Adipocyte (in vitro differentiated cells): ENCODE data around the gene MORF4L1.
"Not testable (repeated sequence)": the region's sequence is repeated elsewhere in the genome, so short reads cannot be mapped to it uniquely, and the experiment has no call there.

Experiments used
- DNase-seq: peaks from one replicate; pipeline ENCODE4 v3.0.0-alpha.2; 2015; ENCODE audit warnings: low read depth
- H3K27me3 ChIP-seq: replicated peaks from 2 replicates; pipeline ENCODE4 v1.7.0; 2013; ENCODE audit warnings: mild to moderate bottlenecking, low read length, moderate library complexity; ENCODE audit not compliant: control insufficient read depth, insufficient read depth
- H3K36me3 ChIP-seq: 2 replicates; pipeline ENCODE4 v1.7.0; 2013; ENCODE audit warnings: low read length, mild to moderate bottlenecking, moderate library complexity; ENCODE audit not compliant: control insufficient read depth, insufficient read depth, severe bottlenecking
- H3K4me1 ChIP-seq: 2 replicates; pipeline ENCODE4 v1.7.0; 2013; ENCODE audit warnings: mild to moderate bottlenecking, low read length, moderate library complexity; ENCODE audit not compliant: control insufficient read depth, insufficient read depth
- H3K4me3 ChIP-seq: 2 replicates; pipeline ENCODE4 v1.7.0; 2013; ENCODE audit warnings: mild to moderate bottlenecking, low read length, moderate library complexity
- H3K9ac ChIP-seq: 2 replicates; pipeline ENCODE4 v1.7.0; 2013; ENCODE audit warnings: mild to moderate bottlenecking, low read length, moderate library complexity
- H3K9me3 ChIP-seq: 2 replicates; pipeline ENCODE4 v1.7.0; 2013; ENCODE audit warnings: mild to moderate bottlenecking, low read length, moderate library complexity; ENCODE audit not compliant: control insufficient read depth

MORF4L1 gene

DNA sequence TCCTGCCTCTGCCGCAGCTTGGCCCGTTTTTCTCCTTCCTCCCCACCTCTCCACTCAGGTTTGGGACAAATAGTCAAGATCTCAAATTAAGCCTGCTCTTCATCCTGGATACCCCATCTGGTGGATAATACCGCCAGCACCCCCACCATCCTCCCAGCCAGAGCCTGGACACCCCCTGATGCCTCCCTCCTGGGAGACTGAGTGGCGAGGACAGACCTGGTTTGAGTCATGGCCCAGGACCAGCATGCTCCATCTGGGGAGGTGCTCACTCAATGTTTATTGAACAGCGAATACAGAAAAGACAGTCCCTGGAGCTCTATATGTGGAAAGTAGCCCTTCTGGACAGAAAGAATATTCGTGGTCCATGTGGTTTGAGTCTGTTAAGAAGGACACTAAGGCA is 48.8 kb downstream of the MORF4L1 start:
- no peaks in the 10 kb centered on the region for H3K27me3 ChIP-seq
- no peak for DNase-seq

DNA sequence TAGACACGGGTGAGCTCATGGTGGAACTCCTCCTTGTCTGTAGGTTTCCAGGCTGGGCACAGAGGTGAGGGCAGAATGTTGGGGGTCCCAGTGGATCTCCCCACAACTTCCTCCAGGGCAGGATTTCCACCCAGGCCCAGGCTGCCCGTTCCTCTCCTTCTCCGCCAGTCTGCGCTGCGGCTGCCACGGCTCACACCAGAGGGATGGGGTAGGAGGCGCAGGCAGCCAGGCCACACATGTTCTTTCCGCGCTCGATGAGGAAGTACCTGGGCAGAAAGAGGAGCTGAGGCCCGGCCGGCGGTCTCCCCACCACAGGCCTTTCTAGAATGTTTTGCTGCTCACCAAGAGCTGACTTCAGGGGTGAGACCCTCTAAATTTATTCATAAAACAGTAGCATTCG is 49.2 kb downstream of the MORF4L1 start:
- peaks cover 69% of the 10 kb centered on the region for H3K36me3 ChIP-seq
- H3K27me3 ChIP-seq = no peaks in the 10 kb centered on the region
- H3K9ac ChIP-seq = no peak overlapping the region
- DNase-seq = no peak
- no peak overlapping the region for H3K4me3 ChIP-seq
- H3K4me1 ChIP-seq = peaks cover 10% of the 10 kb centered on the region
- H3K9me3 ChIP-seq = no peaks in the 10 kb centered on the region

More for the DNA sequence above, 48.8 kb downstream of the MORF4L1 start:
- Histone ChIP-seq H3K4me1 (peaks cover 14% of the 10 kb centered on the region), H3K9ac (no peak overlapping the region), H3K36me3 (peaks cover 65% of the 10 kb centered on the region), H3K4me3 (no peak overlapping the region), H3K9me3 (no peaks in the 10 kb centered on the region)

DNA sequence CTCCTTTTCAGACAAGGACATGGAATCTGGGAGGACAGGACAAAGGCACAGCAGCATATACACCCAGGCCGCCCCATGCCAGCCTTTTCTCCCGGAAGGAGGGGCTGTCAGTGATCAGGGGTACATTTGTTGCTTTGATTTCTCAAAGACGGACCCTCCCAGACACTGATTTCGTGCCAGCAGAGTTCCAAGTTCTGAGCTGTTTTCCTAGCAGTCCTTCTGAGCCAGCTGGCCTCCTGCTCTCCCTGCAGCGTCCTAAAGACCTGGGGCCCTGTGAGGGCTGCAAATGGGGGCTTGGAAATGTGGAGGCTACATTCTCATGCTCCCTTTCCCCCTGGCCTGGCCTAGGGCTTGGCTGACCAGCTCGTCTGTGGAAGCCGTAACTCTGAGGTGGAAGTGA is 49.8 kb downstream of the MORF4L1 start:
- Histone ChIP-seq H3K9me3 (no peaks in the 10 kb centered on the region), H3K4me1 (peaks cover 4% of the 10 kb centered on the region), H3K9ac (no peak overlapping the region), H3K27me3 (no peaks in the 10 kb centered on the region), H3K4me3 (no peak overlapping the region), H3K36me3 (peaks cover 73% of the 10 kb centered on the region)
- no peak for DNase-seq

DNA sequence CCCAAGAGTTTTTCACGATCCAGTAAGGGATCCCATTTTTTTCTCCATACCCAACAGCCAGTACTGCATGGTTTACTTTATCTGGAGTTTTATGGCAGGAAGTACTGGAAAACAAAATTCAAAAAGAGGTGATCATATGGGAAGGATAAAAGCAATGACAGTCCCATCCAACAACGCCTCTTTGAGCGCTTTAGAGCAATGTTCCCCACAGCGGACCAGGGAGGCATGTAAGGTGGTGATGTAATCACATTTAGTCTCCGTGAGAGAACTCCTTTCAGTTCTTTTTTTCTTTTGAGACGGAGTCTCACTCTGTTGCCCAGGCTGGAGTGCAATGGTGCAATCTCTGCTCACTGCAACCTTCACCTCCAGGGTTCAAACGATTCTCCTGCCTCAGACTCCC is 50.3 kb downstream of the MORF4L1 start:
- no peak overlapping the region for H3K4me3 ChIP-seq
- H3K9me3 ChIP-seq = no peaks in the 10 kb centered on the region
- DNase-seq = no peak
- H3K36me3 ChIP-seq = peaks cover 74% of the 10 kb centered on the region
- H3K27me3 ChIP-seq = no peaks in the 10 kb centered on the region
- no peaks in the 10 kb centered on the region for H3K4me1 ChIP-seq
- H3K9ac ChIP-seq = no peak overlapping the region

DNA sequence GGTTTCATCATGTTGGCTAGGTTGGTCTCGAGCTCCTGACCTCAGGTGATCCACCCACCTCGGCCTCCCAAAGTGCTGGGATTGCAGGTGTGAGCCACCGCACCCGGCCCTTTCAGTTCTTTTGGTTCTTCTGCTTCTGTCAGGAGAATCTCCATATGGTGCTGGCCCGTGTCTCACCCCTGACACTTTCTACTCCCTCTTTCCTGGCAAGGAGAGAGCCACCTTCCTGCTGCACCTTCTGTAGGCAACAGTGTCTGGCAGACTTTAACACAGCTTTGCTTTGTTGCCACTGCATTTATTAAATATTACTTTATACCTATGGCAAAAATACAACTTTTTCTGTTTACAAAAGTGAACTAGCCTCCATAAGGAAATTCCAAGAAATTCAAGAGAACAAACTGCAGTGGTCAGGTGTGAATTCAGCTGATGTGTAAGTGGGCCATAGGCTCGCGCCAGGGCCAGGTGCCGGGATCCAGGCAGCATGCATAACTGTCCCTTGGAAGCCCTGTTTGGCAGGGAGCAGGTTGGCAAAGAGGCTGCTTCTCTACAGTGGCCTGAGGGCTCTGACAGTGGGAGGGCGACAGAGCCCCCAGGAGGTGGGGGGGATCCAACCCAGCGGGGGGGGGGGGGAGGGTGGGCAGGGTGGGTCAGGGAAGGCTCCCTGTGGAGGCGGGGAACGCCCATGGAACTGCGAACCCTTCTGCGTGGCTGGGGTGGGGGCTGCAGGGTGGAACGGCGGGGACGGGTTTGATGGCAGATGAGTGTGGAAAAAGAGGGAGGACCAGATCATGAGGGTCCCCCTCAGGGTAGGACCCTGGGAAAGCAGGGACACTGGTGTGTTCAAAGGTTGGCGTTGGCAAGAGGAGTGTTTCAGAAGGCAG is 51.0 kb downstream of the MORF4L1 start:
- no peaks in the 10 kb centered on the region for H3K4me1 ChIP-seq
- H3K36me3 ChIP-seq = peaks cover 69% of the 10 kb centered on the region

DNA sequence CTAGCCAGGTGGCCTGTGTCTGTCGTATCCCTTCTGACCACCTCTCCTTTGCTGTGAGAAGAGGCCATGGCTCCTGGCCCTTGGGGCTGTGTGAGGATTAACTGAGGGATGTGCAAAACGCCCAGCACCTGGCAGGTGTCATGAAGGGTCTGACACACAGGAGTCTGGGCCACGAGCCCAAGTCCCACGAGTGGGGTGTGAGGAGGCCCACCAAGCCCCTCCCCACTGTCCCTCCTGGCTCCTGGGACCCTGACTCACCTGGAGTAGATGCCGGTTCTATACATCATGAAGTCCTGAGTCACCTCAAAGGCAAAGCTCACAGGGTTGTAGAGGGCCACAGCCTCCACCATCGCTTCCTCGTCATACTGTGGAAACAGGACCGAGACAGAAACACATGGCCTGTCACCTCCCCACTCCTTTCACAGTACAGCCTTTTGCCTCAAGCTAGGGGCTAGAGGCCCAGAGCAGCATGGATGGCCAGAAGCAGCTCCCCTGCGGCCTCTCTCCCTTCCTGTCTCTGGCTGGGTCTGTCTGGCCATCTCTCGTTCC is 52.5 kb downstream of the MORF4L1 start:
- H3K36me3 ChIP-seq = peaks cover 55% of the 10 kb centered on the region
- no peaks in the 10 kb centered on the region for H3K9me3 ChIP-seq
- no peaks in the 10 kb centered on the region for H3K4me1 ChIP-seq
- H3K9ac ChIP-seq = no peak overlapping the region
- H3K4me3 ChIP-seq = no peak overlapping the region
- DNase-seq = no peak
- H3K27me3 ChIP-seq = no peaks in the 10 kb centered on the region

More for the DNA sequence above, 51.0 kb downstream of the MORF4L1 start:
- no peaks in the 10 kb centered on the region for H3K9me3 ChIP-seq
- no peak for DNase-seq
- H3K27me3 ChIP-seq = no peaks in the 10 kb centered on the region
- H3K9ac ChIP-seq = no peak overlapping the region
- no peak overlapping the region for H3K4me3 ChIP-seq

DNA sequence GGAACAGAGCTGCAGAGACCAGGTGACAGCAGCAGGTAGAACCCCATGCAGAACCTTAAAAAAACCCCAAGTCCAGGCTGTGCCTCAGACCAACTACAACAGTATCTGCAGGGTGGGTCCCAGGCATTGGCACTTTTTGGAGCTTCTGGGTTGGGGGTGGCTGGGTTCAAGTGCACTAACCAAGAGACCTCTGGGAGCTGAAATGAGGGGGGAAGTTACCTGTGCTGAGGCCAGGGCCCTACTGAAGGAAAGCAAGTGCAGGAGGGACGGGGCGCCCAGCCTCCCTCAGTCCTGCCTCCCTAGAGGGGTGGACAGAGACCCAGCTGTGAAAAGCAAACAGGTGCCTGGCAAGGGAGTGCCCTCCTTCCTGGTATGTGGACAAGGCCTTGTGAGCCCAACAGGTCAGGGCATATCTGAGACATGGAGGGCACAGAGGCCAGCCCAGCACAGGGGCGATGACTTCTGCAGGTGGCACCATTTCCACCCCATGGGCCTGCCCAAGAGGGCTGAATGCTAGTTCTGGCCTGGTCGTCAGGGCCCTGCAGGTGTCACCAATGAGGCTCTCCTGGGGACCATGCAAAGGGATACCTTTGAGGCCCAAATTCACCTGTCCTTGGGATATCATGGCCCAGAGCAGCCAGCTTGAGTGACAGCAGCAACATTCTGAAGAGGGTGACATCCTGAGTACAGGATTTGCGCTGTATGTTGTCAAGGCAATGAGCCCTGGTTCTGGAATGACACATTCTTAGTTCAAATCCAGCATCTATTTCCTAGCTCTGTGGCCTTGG is 53.5 kb downstream of the MORF4L1 start:
- DNase-seq = no peak
- H3K9me3 ChIP-seq = no peaks in the 10 kb centered on the region
- H3K36me3 ChIP-seq = peaks cover 51% of the 10 kb centered on the region
- no peak overlapping the region for H3K9ac ChIP-seq
- H3K4me3 ChIP-seq = no peak overlapping the region
- peaks cover 7% of the 10 kb centered on the region for H3K4me1 ChIP-seq
- H3K27me3 ChIP-seq = no peaks in the 10 kb centered on the region

DNA sequence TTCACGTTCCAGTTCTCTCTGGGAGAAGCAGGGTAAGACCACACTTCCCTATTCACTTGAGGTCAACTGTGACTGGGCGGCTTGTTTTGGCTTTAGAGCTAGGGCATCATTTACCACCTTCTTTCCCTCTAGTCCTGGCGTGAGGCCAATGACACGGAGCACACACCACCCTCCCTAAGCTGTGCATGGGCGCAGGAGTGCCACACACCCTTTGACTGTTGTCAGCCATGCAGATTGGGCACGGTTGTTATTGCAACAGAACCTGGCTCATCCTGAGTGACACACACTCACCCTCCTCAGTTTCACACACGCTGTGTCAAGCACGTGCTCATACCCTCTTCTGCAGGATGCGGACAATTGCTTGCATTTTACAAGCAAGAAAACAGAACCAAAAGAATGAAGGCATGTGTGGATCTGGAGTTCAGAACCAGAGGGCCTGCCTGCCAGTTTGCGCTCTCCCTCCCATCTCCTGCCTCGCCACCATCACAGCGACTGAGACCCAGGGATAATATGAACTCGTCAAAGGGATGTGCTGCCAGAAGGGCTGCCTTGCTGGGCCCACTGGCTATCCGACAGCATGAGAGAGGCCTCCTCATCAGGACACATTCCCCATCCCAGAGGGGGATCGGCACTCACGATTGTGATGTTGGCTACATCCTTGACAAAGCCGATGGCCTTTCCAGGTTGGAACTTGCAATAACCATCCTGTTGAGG is 54.5 kb downstream of the MORF4L1 start:
- Histone ChIP-seq H3K9ac (no peak overlapping the region), H3K27me3 (no peaks in the 10 kb centered on the region), H3K4me1 (peaks cover 8% of the 10 kb centered on the region), H3K36me3 (peaks cover 40% of the 10 kb centered on the region), H3K4me3 (no peak overlapping the region), H3K9me3 (no peaks in the 10 kb centered on the region)
- DNase-seq = no peak

DNA sequence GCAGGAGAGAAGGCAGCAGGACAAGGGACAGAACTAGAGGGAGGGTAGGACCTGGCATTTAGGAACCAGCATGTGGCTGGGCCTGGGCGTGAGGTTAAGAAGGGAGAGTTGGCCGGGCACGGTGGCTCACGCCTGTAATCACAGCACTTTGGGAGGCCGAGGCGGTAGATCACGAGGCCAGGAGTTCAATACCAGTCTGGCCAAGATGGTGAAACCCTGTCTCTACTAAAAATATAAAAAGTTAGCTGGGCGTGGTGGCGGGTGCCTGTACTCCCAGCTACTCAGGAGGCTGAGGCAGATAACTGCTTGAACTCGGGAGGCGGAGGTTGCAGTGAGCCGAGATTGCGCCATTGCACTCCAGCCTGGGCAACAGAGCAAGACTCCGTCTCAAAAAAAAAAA is 55.5 kb downstream of the MORF4L1 start:
- H3K27me3 ChIP-seq, H3K4me3 ChIP-seq, DNase-seq: not testable (repeated sequence)

DNA sequence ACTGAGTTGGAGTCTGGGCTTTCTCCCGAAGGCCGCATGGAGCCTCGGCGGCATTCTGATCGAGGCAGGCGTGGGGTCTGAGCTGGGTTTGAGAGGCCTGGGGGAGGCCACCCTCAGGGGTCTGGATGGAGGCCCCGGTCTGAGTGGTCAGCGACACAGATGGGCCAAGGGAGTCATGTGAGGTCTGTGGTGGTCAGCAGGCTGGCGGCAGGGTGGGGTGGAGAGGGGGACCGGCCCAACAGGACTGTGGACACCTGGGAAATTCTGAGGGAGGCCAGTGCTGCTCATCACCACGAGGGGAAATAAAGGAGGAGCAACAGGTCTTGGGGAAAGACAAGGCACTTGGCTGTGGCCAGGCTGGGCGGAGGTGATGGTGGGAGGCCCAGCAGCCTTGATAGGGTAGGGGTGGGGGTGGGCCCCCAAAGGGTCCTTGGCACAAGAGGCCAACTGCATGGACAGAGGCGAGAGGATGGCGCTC is 56.0 kb downstream of the MORF4L1 start:
- peaks cover 27% of the 10 kb centered on the region for H3K36me3 ChIP-seq
- H3K4me1 ChIP-seq = peaks cover 8% of the 10 kb centered on the region
- DNase-seq = no peak
- no peak overlapping the region for H3K9ac ChIP-seq
- peaks cover 5% of the 10 kb centered on the region for H3K27me3 ChIP-seq
- H3K9me3 ChIP-seq = no peaks in the 10 kb centered on the region
- H3K4me3 ChIP-seq = no peak overlapping the region

More for the DNA sequence above, 55.5 kb downstream of the MORF4L1 start:
- not testable (repeated sequence) for H3K9me3 ChIP-seq, H3K4me1 ChIP-seq, H3K9ac ChIP-seq
- peaks cover 31% of the 10 kb centered on the region for H3K36me3 ChIP-seq
